ENCODE measurements around the gene BMI1. TPM values are rescaled to one million over a fixed set of nuclear protein-coding genes. Genes with fewer than 3 reads are reported as not detected.
"Not testable (repeated sequence)": the region's sequence is repeated elsewhere in the genome, so short reads cannot be mapped to it uniquely, and the experiment has no call there.

BMI1 gene
- total RNA-seq, 4 donors from 2014 or later: 29.2 to 63.0 (median 42.5) TPM

DNA sequence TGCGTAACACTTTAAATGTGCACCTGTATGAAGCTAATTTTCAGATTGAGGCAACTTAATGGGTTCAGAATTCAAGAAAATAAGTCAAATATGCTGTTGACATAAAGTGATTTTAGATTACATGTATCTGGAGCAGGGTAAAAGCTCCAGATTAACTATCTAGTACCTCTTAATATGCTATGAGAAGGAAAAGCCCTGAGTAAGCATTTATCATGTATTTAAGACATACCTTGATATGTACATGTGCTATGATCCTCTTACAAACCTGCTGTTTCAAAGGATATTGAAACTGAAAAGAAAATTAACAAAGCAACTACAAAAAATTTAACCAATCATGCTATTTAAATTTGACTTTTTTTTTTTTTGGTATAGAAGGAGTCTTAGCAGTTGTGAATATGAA is 28.9 kb downstream of the BMI1 start:
- H3K27me3 ChIP-seq: peaks cover 44% of the 10 kb centered on the region
- H3K4me1 ChIP-seq: peaks cover 0 to 8% (median 7%) of the 10 kb centered on the region in 4 donors
- H3K36me3 ChIP-seq: no peaks in the 10 kb centered on the region
- DNase-seq: no peak
- intact Hi-C loops (cut with DNase I; ENCODE audit: low total_unique reads): no loop called here
- H3K27ac ChIP-seq: no peak overlapping the region
- in situ Hi-C loops (cut with MboI; ENCODE audit: low pct_ligation_motif_present in 1 of 4, low pct_unique_long_range_greater_than_20kb in 1 of 4, low sequenced_read_pairs in 3 of 4): no loop called here
- 91 to 96% methylated on average over 1 of the region's 1 CpG for WGBS, 2 donors (ENCODE audit: low coverage in 1 of 2)
- no peaks in the 10 kb centered on the region for H3K9me3 ChIP-seq
- TF ChIP-seq EP300 (IDR thresholded peaks at IDR 0.05; ENCODE audit: low read depth) (no peak), POLR2AphosphoS5 (IDR thresholded peaks at IDR 0.05) (no peak), POLR2A (IDR thresholded peaks at IDR 0.05) (no peak)
- TF ChIP-seq, protein P1, sequence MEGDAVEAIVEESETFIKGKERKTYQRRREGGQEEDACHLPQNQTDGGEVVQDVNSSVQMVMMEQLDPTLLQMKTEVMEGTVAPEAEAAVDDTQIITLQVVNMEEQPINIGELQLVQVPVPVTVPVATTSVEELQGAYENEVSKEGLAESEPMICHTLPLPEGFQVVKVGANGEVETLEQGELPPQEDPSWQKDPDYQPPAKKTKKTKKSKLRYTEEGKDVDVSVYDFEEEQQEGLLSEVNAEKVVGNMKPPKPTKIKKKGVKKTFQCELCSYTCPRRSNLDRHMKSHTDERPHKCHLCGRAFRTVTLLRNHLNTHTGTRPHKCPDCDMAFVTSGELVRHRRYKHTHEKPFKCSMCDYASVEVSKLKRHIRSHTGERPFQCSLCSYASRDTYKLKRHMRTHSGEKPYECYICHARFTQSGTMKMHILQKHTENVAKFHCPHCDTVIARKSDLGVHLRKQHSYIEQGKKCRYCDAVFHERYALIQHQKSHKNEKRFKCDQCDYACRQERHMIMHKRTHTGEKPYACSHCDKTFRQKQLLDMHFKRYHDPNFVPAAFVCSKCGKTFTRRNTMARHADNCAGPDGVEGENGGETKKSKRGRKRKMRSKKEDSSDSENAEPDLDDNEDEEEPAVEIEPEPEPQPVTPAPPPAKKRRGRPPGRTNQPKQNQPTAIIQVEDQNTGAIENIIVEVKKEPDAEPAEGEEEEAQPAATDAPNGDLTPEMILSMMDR (IDR thresholded peaks at IDR 0.05): no peak
- no peak overlapping the region for H3K4me3 ChIP-seq

DNA sequence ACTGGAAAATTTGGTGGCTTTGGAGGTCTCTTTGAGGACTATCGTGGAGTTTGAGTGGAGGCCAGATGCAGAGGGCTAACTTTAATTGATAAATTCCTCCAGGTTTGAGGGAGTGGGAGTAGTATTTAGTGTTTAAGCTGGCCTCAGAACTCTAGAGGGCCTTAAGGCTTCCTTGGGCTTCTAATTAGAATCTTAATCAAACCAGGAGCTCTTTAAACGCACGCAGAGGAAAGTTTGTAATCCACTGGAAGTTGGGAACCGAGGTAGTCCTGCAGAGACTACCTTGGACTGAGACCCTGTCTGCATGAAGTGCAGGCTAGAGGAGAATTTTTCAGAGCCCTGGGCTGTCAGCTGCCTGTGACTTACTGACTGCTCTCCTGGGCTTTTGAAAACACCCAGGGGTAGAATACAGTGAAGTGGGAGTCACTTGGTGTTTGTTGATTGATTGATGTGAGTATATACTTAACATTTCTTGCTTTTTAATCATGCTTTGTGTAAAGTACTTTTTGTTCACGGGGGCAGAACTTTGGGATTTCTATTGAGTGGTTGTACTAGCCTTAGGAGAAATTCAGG is 30.3 kb downstream of the BMI1 start:
- TF ChIP-seq EP300 (IDR thresholded peaks at IDR 0.05; ENCODE audit: low read depth) (no peak), POLR2A (IDR thresholded peaks at IDR 0.05) (no peak), POLR2AphosphoS5 (IDR thresholded peaks at IDR 0.05) (no peak)
- TF ChIP-seq, protein P1 (IDR thresholded peaks at IDR 0.05): no peak
- Histone ChIP-seq H3K27me3 (peaks cover 30% of the 10 kb centered on the region), H3K27ac (no peak overlapping the region), H3K4me1 (no peaks in the 10 kb centered on the region), H3K36me3 (no peaks in the 10 kb centered on the region), H3K9me3 (no peaks in the 10 kb centered on the region), H3K4me3 (no peak overlapping the region)
- intact Hi-C loops (cut with DNase I; ENCODE audit: low total_unique reads) (no loop called here), in situ Hi-C loops (cut with MboI; ENCODE audit: low pct_ligation_motif_present in 1 of 4, low pct_unique_long_range_greater_than_20kb in 1 of 4, low sequenced_read_pairs in 3 of 4) (no loop called here)
- no peak for DNase-seq
- 90 to 93% methylated on average over 2 to 5 of the region's 5 CpGs for WGBS, 2 donors (ENCODE audit: low coverage in 1 of 2)

DNA sequence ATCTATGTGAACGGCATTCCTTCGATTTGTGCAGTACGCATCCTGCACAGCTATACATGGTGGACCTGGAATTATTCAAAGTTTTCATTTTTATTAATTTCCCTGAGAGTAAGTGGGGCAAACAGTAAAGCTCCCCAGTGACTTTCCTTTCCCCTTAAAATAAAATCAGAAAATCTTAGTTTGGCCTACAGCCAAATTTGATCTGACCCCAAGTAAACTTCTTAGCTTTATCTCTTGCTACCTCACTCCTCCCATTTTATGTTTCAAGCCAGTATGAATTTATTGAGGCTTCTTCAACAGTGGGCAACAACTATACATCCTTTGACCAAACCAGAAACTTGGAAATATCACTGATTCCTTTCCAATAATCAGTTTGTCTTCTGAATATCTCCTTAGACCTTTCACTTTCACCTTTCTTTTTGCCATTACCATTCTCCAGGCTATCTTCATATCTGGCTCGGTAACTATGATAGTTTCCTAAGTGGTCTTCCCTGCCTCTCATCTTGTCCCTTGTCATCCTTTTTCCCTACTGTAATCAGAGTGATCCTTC is 35.5 kb downstream of the BMI1 start:
- Histone ChIP-seq H3K36me3 (no peaks in the 10 kb centered on the region), H3K9me3 (no peaks in the 10 kb centered on the region), H3K27ac (no peak overlapping the region), H3K4me1 (no peaks in the 10 kb centered on the region), H3K4me3 (no peak overlapping the region), H3K27me3 (no peaks in the 10 kb centered on the region)
- TF ChIP-seq EP300 (IDR thresholded peaks at IDR 0.05; ENCODE audit: low read depth) (no peak), POLR2A (IDR thresholded peaks at IDR 0.05) (no peak), POLR2AphosphoS5 (IDR thresholded peaks at IDR 0.05) (no peak)
- TF ChIP-seq, protein P1 (IDR thresholded peaks at IDR 0.05): no peak
- in situ Hi-C loops (cut with MboI; ENCODE audit: low pct_ligation_motif_present in 1 of 4, low pct_unique_long_range_greater_than_20kb in 1 of 4, low sequenced_read_pairs in 3 of 4) (no loop called here), intact Hi-C loops (cut with DNase I; ENCODE audit: low total_unique reads) (no loop called here)
- DNase-seq: no peak
- 87 to 94% methylated on average over 3 to 4 of the region's 4 CpGs for WGBS, 2 donors (ENCODE audit: low coverage in 1 of 2)

DNA sequence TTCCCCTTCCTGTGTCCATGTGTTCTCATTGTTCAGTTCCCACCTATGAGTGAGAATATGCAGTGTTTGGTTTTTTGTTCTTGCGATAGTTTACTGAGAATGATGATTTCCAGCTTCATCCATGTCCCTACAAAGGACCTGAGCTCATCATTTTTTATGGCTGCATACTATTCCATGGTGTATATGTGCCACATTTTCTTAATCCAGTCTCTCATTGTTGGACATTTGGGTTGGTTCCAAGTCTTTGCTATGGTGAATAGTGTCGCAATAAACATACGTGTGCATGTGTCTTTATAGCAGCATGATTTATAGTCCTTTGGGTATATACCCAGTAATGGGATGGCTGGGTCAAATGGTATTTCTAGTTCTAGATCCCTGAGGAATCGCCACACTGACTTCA is 36.9 kb downstream of the BMI1 start:
- intact Hi-C loops (cut with DNase I; ENCODE audit: low total_unique reads); H3K27me3 ChIP-seq; DNase-seq; H3K9me3 ChIP-seq; H3K4me1 ChIP-seq; H3K4me3 ChIP-seq; in situ Hi-C loops (cut with MboI; ENCODE audit: low pct_ligation_motif_present in 1 of 4, low pct_unique_long_range_greater_than_20kb in 1 of 4, low sequenced_read_pairs in 3 of 4); H3K36me3 ChIP-seq; H3K27ac ChIP-seq: not testable (repeated sequence)
- WGBS, 2 donors (ENCODE audit: low coverage in 1 of 2): 76 to 85% methylated on average over 2 to 3 of the region's 4 CpGs

DNA sequence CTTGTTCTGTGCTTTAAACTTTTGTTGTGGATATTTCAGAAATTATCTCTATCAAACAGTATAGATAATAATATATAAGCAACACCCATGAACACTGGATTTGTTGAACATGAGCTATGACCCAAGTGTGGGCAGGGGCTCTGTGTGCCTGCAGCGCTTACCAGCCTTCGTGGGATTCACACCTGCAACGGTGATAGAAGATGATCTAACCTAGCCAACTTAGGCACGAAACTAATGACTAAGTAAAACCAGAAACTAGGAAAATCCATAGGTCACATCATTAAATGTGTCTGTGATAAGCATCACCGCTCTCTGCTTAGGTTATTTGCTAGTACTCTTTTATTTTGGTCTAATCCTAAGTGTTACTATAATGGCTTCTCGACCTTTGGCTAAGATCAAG is 42.4 kb downstream of the BMI1 start:
- Histone ChIP-seq H3K36me3 (no peaks in the 10 kb centered on the region), H3K4me1 (no peaks in the 10 kb centered on the region), H3K27ac (no peak overlapping the region), H3K27me3 (no peaks in the 10 kb centered on the region), H3K4me3 (no peak overlapping the region), H3K9me3 (no peaks in the 10 kb centered on the region)
- intact Hi-C loops (cut with DNase I; ENCODE audit: low total_unique reads): no loop called here
- in situ Hi-C loops (cut with MboI; ENCODE audit: low pct_ligation_motif_present in 1 of 4, low pct_unique_long_range_greater_than_20kb in 1 of 4, low sequenced_read_pairs in 3 of 4): no loop called here
- 87 to 92% methylated on average over 6 of the region's 6 CpGs for WGBS, 2 donors (ENCODE audit: low coverage in 1 of 2)
- no peak for DNase-seq
- TF ChIP-seq POLR2A (IDR thresholded peaks at IDR 0.05) (no peak), EP300 (IDR thresholded peaks at IDR 0.05; ENCODE audit: low read depth) (no peak), POLR2AphosphoS5 (IDR thresholded peaks at IDR 0.05) (no peak)
- TF ChIP-seq, protein P1 (IDR thresholded peaks at IDR 0.05): no peak
